Spleen (tissue), 11 donors: Measurements from ENCODE around the gene PCSK6. TPM values are rescaled to one million over a fixed set of nuclear protein-coding genes. Genes with fewer than 3 reads are reported as not detected.

Source experiments
- DNase-seq: peaks from one replicate; pipeline ENCODE4 v3.0.0-alpha.2; 2020
- H3K27ac ChIP-seq, 8 donors: fragments of 200-600 bp; sonication (generic) in 7 of 8; 1 replicate in 4 of 8; 2 replicates in 4 of 8; pipeline versions ENCODE4 v1.5.0 to v1.8.0; 2016 to 2021; ENCODE audit warnings: inconsistent platforms in 4 of 8, mild to moderate bottlenecking in 4 of 8, moderate library complexity in 1 of 8
- H3K27me3 ChIP-seq, 7 donors: fragments of 200-600 bp; sonication (generic) in 6 of 7; replicated peaks in 1 of 7; 1 replicate in 4 of 7; 2 replicates in 3 of 7; pipeline versions ENCODE4 v1.5.0 to v1.8.0; 2016 to 2021; ENCODE audit warnings: inconsistent platforms in 3 of 7, mild to moderate bottlenecking in 1 of 7
- H3K36me3 ChIP-seq, 6 donors: fragments of 200-600 bp; sonication (generic) in 5 of 6; 1 replicate in 4 of 6; 2 replicates in 2 of 6; pipeline versions ENCODE4 v1.5.0 to v1.8.0; 2016 to 2021; ENCODE audit warnings: inconsistent platforms in 2 of 6
- H3K4me1 ChIP-seq, 6 donors: fragments of 200-600 bp; sonication (generic) in 5 of 6; 1 replicate in 3 of 6; 2 replicates in 3 of 6; pipeline versions ENCODE4 v1.5.0 to v1.8.0; 2016 to 2021; ENCODE audit warnings: inconsistent platforms in 3 of 6
- H3K4me3 ChIP-seq, 8 donors: fragments of 200-600 bp; sonication (generic) in 7 of 8; 1 replicate in 4 of 8; 2 replicates in 4 of 8; pipeline versions ENCODE4 v1.5.0 to v1.8.0; 2016 to 2021; ENCODE audit warnings: inconsistent platforms in 4 of 8, mild to moderate bottlenecking in 4 of 8, moderate library complexity in 2 of 8
- H3K9me3 ChIP-seq, 8 donors: fragments of 200-600 bp; sonication (generic) in 7 of 8; 1 replicate in 4 of 8; 2 replicates in 4 of 8; pipeline versions ENCODE4 v1.5.0 to v1.8.0; 2016 to 2021; ENCODE audit warnings: inconsistent platforms in 4 of 8
- CTCF ChIP-seq, 11 experiments: fragments of 200-600 bp in 7 of 11; fragments of 450-650 bp in 4 of 11; sonication (generic) in 4 of 11; IDR thresholded peaks in 8 of 11; conservative IDR thresholded peaks in 3 of 11; 1 replicate in 7 of 11; 2 replicates in 4 of 11; pipeline versions ENCODE4 v1.4.0 to v1.8.0; 2016 to 2021; ENCODE audit warnings: antibody characterized with exemption in 11 of 11, inconsistent platforms in 4 of 11, mild to moderate bottlenecking in 1 of 11
- POLR2A ChIP-seq, 3 donors: fragments of 450-650 bp; IDR thresholded peaks; one replicate each; pipeline ENCODE4 v1.5.1; 2017; ENCODE audit warnings: antibody characterized with exemption in 3 of 3, mild to moderate bottlenecking in 1 of 3
- POLR2AphosphoS5 ChIP-seq, 3 donors: sonication (generic); formaldehyde crosslinking; IDR thresholded peaks; one replicate each; pipeline ENCODE4 v1.5.1; 2017; ENCODE audit warnings: antibody characterized with exemption in 3 of 3
- WGBS, 5 donors: extraction: QIAGEN DNeasy Blood & Tissue Kit in 3 of 5; methylation state at CpG; one replicate each; pipeline versions ENCODE4 v1.1.5 to v1.1.7; 2013 to 2018; 5-methylcytosine and 5-hydroxymethylcytosine counted together
- intact Hi-C: fragments of 100-400 bp; cut with DNase I; formaldehyde crosslinking; loops from one replicate; pipeline ENCODE4 v1.15.0; 2023; ENCODE audit warnings: low total_unique reads
- polyA plus RNA-seq, 3 donors: library from polyadenylated mRNA; stranded (reverse); fragments of 200-250 nt; gene quantifications; one replicate each; pipeline ENCODE4 v1.2.1, GENCODE V29; 2013
- total RNA-seq, 7 donors: library from RNA; depleted of rRNA in 3 of 7; stranded (reverse); fragments of >200 nt in 3 of 7; fragmentation: NEBNext Ultra II Directional in 4 of 7; extraction: Animal tissue kit (Norgen Biotek cat#: 25700) in 4 of 7; gene quantifications; one replicate each; pipeline versions ENCODE4 v1.1.0 to v1.2.1, GENCODE V29; 2016 to 2021
- donor health status: healthy with polysubstance abuse.
- donor health status: DM: no; HTN: no; CAD: no; lungs with moderate emphysema.
- donor health status: DM: no; HTN: no; CAD: no.
- donor health status: Bipolar disorder and iron deficiency.
- donor health status: healthy.
- donor health status: DM: no; HTN: no; CAD: no.
- donor health status: DM: yes; HTN: yes; CAD: no.

Gene PCSK6
- total and polyA plus RNA-seq, 10 donors, result 10.0 to 403 (median 252) TPM

- no peak for DNase-seq
- 84 to 90% (median 88%) methylated on average over 18 to 20 of the region's 20 CpGs for WGBS, 5 donors
- H3K9me3 ChIP-seq, result no peaks in the 10 kb centered on the region
- TF ChIP-seq CTCF (IDR thresholded peaks at IDR 0.05 in 8 of 11, conservative IDR thresholded peaks at IDR 0.05 in 3 of 11) (no peak), POLR2A (IDR thresholded peaks at IDR 0.05) (no peak), POLR2AphosphoS5 (IDR thresholded peaks at IDR 0.05) (peak in 2 of 3 donors; percentile 24 to 28)
- no peak overlapping the region for H3K4me3 ChIP-seq
- H3K36me3 ChIP-seq, result peaks cover 0 to 7% (median 0%) of the 10 kb centered on the region in 6 donors
- peaks cover 0 to 95% (median 57%) of the 10 kb centered on the region in 6 donors for H3K4me1 ChIP-seq
- H3K27me3 ChIP-seq, result peaks cover 0 to 23% (median 0%) of the 10 kb centered on the region in 7 donors
- intact Hi-C loops, result no loop called here
- H3K27ac ChIP-seq, result peak overlapping the region; percentile 48 to 85 (median 80)
Measured at GRCh38 chr15:101453123-101454120, 36.1 kb downstream of the PCSK6 start.

- peaks cover 0 to 90% (median 56%) of the 10 kb centered on the region in 6 donors for H3K4me1 ChIP-seq
- intact Hi-C loops, result no loop called here
- peaks cover 0 to 7% (median 0%) of the 10 kb centered on the region in 6 donors for H3K36me3 ChIP-seq
- H3K4me3 ChIP-seq, result no peak overlapping the region
- 64 to 75% (median 68%) methylated on average over 11 of the region's 11 CpGs for WGBS, 5 donors
- H3K9me3 ChIP-seq, result no peaks in the 10 kb centered on the region
- no peak for TF ChIP-seq POLR2AphosphoS5 (IDR thresholded peaks at IDR 0.05)
- no peak for TF ChIP-seq POLR2A (IDR thresholded peaks at IDR 0.05)
- no peak for TF ChIP-seq CTCF (IDR thresholded peaks at IDR 0.05 in 8 of 11, conservative IDR thresholded peaks at IDR 0.05 in 3 of 11)
- peaks cover 0 to 23% (median 0%) of the 10 kb centered on the region in 7 donors for H3K27me3 ChIP-seq
- DNase-seq, result no peak
- H3K27ac ChIP-seq, result peak overlapping the region; percentile 10 to 85 (median 80)
Measured at GRCh38 chr15:101452572-101452971, 36.9 kb downstream of the PCSK6 start.

- WGBS, 5 donors, result 34 to 46% (median 43%) methylated on average over 3 of the region's 3 CpGs
- H3K4me3 ChIP-seq, result no peak overlapping the region
- DNase-seq, result no peak
- H3K27me3 ChIP-seq, result peaks cover 0 to 23% (median 0%) of the 10 kb centered on the region in 7 donors
- intact Hi-C loops, result no loop called here
- peak overlapping the region; percentile 10 to 85 (median 80) for H3K27ac ChIP-seq
- no peak for TF ChIP-seq POLR2A (IDR thresholded peaks at IDR 0.05)
- no peak for TF ChIP-seq CTCF (IDR thresholded peaks at IDR 0.05 in 8 of 11, conservative IDR thresholded peaks at IDR 0.05 in 3 of 11)
- no peak for TF ChIP-seq POLR2AphosphoS5 (IDR thresholded peaks at IDR 0.05)
- H3K36me3 ChIP-seq, result peaks cover 0 to 7% (median 0%) of the 10 kb centered on the region in 6 donors
- peaks cover 0 to 90% (median 59%) of the 10 kb centered on the region in 6 donors for H3K4me1 ChIP-seq
- no peaks in the 10 kb centered on the region for H3K9me3 ChIP-seq
Measured at GRCh38 chr15:101451846-101452245, 37.7 kb downstream of the PCSK6 start.
